ENCODE measurements around the gene NLRP1. TPM values are rescaled to one million over a fixed set of nuclear protein-coding genes. Genes with fewer than 3 reads are reported as not detected.

NLRP1 gene
- total RNA-seq, 1 experiment from 2014 or later: 33.5 TPM

DNA sequence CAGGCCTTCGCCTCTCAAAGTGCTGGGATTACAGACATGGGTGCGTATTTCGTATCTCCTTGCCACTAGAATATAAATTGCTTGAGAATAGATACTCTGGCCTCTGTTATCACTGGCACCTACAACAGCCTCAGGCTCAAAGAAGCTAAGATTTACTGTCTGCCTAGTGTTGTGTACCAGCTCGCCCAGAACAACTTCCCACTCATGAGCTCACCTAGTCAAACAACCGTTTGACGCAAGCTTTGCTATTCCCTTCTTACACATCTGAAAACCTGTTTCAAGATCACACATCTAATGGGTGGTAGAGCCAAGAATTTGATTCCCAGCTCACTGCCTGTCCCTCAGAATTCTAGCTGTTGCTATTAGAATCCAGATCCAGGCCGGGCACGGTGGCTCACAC lies 73.5 kb downstream of the NLRP1 start:
- Mint-ChIP-seq H3K9me3 (ENCODE audit: unreplicated experiment) (no peaks in the 10 kb centered on the region), H3K27me3 (ENCODE audit: insufficient read depth, unreplicated experiment) (no peaks in the 10 kb centered on the region), H3K27ac (ENCODE audit: low read depth, unreplicated experiment) (no peak overlapping the region), H3K4me1 (ENCODE audit: insufficient read depth, unreplicated experiment) (peaks cover 3% of the 10 kb centered on the region), H3K4me3 (ENCODE audit: unreplicated experiment) (no peak overlapping the region), H3K36me3 (ENCODE audit: insufficient read depth, unreplicated experiment) (no peaks in the 10 kb centered on the region)
- CTCF ChIA-PET: no interaction called here
- DNase-seq (ENCODE audit: unreplicated experiment): no peak
- POLR2A ChIA-PET: no interaction called here
- TF ChIP-seq, protein P1, sequence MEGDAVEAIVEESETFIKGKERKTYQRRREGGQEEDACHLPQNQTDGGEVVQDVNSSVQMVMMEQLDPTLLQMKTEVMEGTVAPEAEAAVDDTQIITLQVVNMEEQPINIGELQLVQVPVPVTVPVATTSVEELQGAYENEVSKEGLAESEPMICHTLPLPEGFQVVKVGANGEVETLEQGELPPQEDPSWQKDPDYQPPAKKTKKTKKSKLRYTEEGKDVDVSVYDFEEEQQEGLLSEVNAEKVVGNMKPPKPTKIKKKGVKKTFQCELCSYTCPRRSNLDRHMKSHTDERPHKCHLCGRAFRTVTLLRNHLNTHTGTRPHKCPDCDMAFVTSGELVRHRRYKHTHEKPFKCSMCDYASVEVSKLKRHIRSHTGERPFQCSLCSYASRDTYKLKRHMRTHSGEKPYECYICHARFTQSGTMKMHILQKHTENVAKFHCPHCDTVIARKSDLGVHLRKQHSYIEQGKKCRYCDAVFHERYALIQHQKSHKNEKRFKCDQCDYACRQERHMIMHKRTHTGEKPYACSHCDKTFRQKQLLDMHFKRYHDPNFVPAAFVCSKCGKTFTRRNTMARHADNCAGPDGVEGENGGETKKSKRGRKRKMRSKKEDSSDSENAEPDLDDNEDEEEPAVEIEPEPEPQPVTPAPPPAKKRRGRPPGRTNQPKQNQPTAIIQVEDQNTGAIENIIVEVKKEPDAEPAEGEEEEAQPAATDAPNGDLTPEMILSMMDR (IDR thresholded peaks at IDR 0.05; ENCODE audit: unreplicated experiment): no peak
- intact Hi-C loops (cut with micrococcal nuclease): no loop called here
- BruUV-seq (replicated peaks): no TSS peak

DNA sequence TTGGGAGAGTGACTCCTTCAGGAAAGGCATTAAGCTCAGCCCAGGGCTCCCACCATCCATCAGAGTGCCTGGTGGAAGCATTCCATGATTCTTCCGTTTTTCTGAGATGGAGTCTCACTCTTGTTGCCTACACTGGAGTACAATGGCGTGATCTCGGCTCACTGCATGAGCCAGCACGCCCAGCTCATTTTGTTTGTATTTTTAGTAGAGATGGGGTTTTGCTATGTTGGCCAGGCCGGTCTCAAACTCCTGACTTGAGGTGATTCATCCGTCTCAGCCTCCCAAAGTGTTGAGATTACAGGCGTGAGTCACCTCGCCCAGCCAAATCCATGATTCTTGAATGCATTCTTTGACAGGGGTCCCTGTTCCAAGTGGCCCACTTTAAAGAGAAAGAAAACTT lies 74.8 kb downstream of the NLRP1 start:
- H3K27me3 Mint-ChIP-seq (ENCODE audit: insufficient read depth, unreplicated experiment): no peaks in the 10 kb centered on the region
- peak; percentile 16 for DNase-seq (ENCODE audit: unreplicated experiment)
- no peaks in the 10 kb centered on the region for H3K4me1 Mint-ChIP-seq (ENCODE audit: insufficient read depth, unreplicated experiment)
- TF ChIP-seq, protein P1 (IDR thresholded peaks at IDR 0.05; ENCODE audit: unreplicated experiment): no peak
- CTCF ChIA-PET: interaction anchor here (0.6 kb wide), 1 partner anchor 49 kb away, joined by 3 read pairs; no protein-coding TSS in a partner anchor
- H3K4me3 Mint-ChIP-seq (ENCODE audit: unreplicated experiment): no peak overlapping the region
- intact Hi-C loops (cut with micrococcal nuclease): no loop called here
- no peaks in the 10 kb centered on the region for H3K36me3 Mint-ChIP-seq (ENCODE audit: insufficient read depth, unreplicated experiment)
- POLR2A ChIA-PET: no interaction called here
- H3K27ac Mint-ChIP-seq (ENCODE audit: low read depth, unreplicated experiment): no peak overlapping the region
- no TSS peak for BruUV-seq (replicated peaks)
- H3K9me3 Mint-ChIP-seq (ENCODE audit: unreplicated experiment): no peaks in the 10 kb centered on the region

DNA sequence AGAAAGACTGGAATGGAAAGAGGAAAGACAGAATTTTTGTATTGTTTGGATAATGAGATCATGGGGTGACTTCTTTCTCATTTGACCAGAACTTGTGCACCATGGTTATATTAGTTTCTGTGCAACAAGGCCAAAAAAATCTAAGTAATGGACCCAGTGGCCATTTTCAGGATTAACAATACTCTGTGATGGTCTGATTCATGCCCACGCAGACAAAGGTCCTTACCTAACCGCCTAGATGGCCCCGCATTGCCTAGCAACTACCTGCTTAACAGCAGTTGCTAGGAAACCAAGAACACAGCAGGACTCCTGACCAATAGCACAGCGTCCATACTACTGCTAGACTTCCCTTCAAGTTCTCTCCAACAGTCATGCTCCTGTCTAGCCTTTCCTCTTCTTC lies 75.5 kb downstream of the NLRP1 start:
- BruUV-seq (replicated peaks): no TSS peak
- intact Hi-C loops (cut with micrococcal nuclease): no loop called here
- Mint-ChIP-seq H3K27ac (ENCODE audit: low read depth, unreplicated experiment) (no peak overlapping the region), H3K36me3 (ENCODE audit: insufficient read depth, unreplicated experiment) (no peaks in the 10 kb centered on the region), H3K9me3 (ENCODE audit: unreplicated experiment) (no peaks in the 10 kb centered on the region), H3K4me3 (ENCODE audit: unreplicated experiment) (no peak overlapping the region), H3K4me1 (ENCODE audit: insufficient read depth, unreplicated experiment) (no peaks in the 10 kb centered on the region), H3K27me3 (ENCODE audit: insufficient read depth, unreplicated experiment) (no peaks in the 10 kb centered on the region)
- CTCF ChIA-PET: interaction anchor here (0.6 to 1.0 kb wide), 5 partner anchors 18 to 1566 kb away, joined by 3 to 4 read pairs (median 3); no protein-coding TSS in a partner anchor
- TF ChIP-seq, protein P1 (IDR thresholded peaks at IDR 0.05; ENCODE audit: unreplicated experiment): no peak
- POLR2A ChIA-PET: no interaction called here
- DNase-seq (ENCODE audit: unreplicated experiment): no peak

DNA sequence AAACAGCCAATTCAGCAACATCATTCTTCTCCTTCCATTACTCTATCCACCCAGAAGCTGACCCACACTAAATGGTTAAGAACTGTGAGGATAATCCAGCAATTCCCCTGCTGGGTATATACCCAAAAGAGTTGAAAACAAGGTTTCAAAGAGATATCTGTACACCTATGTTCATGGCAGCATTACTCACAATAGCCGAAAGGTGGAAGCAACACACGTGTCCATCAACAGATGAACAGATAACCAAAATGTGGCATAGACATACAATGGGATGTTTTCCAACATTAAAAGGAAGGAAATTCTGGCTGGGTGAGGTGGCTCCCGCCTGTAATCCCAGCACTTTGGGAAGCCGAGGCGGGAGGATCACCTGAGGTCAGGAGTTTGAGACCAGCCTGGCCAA lies 78.0 kb downstream of the NLRP1 start:
- no peak for DNase-seq (ENCODE audit: unreplicated experiment)
- Mint-ChIP-seq H3K4me3 (ENCODE audit: unreplicated experiment) (no peak overlapping the region), H3K9me3 (ENCODE audit: unreplicated experiment) (no peaks in the 10 kb centered on the region), H3K27me3 (ENCODE audit: insufficient read depth, unreplicated experiment) (no peaks in the 10 kb centered on the region), H3K27ac (ENCODE audit: low read depth, unreplicated experiment) (no peak overlapping the region), H3K36me3 (ENCODE audit: insufficient read depth, unreplicated experiment) (no peaks in the 10 kb centered on the region), H3K4me1 (ENCODE audit: insufficient read depth, unreplicated experiment) (no peaks in the 10 kb centered on the region)
- BruUV-seq (replicated peaks): no TSS peak
- TF ChIP-seq, protein P1 (IDR thresholded peaks at IDR 0.05; ENCODE audit: unreplicated experiment): peak; percentile 11
- ChIA-PET CTCF (interaction anchor here (0.6 kb wide), 1 partner anchor 38 kb away, joined by 3 read pairs; no protein-coding TSS in a partner anchor), POLR2A (interaction anchor here (0.8 kb wide), 1 partner anchor 21 kb away, joined by 3 read pairs; no protein-coding TSS in a partner anchor)
- intact Hi-C loops (cut with micrococcal nuclease): loop anchor here (2.0 kb wide), 1 partner anchor 78 kb away; the partner anchor contains the start of gene NLRP1

Measured in MCF 10A (cell line).